Right lobe of liver (tissue), 6 donors: Measurements from ENCODE around the gene TMEM200B. TPM values are rescaled to one million over a fixed set of nuclear protein-coding genes. Genes with fewer than 3 reads are reported as not detected.

Experiments used
- ATAC-seq, 4 donors: fragments of 200-7000 bp; cut with Tn5 transposase; one replicate each; pipeline ENCODE4 v1.9.1; 2020; ENCODE audit warnings: mild to moderate bottlenecking in 4 of 4, moderate library complexity in 4 of 4
- DNase-seq, 3 donors: peaks; one replicate each; pipeline ENCODE4 v3.0.0-alpha.2; 2020
- H3K27ac ChIP-seq, 3 donors: fragments of 200-600 bp; one replicate each; pipeline ENCODE4 v1.8.0; 2022
- H3K27me3 ChIP-seq, 2 donors: fragments of 200-600 bp; one replicate each; pipeline ENCODE4 v1.8.0; 2022
- H3K36me3 ChIP-seq, 4 donors: fragments of 200-600 bp; sonication (generic) in 1 of 4; one replicate each; pipeline versions ENCODE4 v1.5.1 to v1.8.0; 2017 to 2022; ENCODE audit warnings: control low read depth in 1 of 4
- H3K4me1 ChIP-seq, 4 donors: fragments of 200-600 bp; sonication (generic) in 1 of 4; one replicate each; pipeline versions ENCODE4 v1.5.1 to v1.8.0; 2017 to 2022; ENCODE audit warnings: control low read depth in 1 of 4
- H3K4me3 ChIP-seq, 3 donors: fragments of 200-600 bp; one replicate each; pipeline ENCODE4 v1.8.0; 2022
- H3K9me3 ChIP-seq, 4 donors: fragments of 200-600 bp; sonication (generic) in 1 of 4; one replicate each; pipeline versions ENCODE4 v1.5.1 to v1.8.0; 2017 to 2022; ENCODE audit warnings: control low read depth in 1 of 4
- CTCF ChIP-seq, 4 donors: fragments of 200-600 bp in 3 of 4; fragments of 450-650 bp in 1 of 4; IDR thresholded peaks; one replicate each; pipeline versions ENCODE4 v1.5.1 to v1.8.0; 2016 to 2022; ENCODE audit warnings: antibody characterized with exemption in 4 of 4, mild to moderate bottlenecking in 2 of 4
- POLR2A ChIP-seq: fragments of 450-650 bp; IDR thresholded peaks from one replicate; pipeline ENCODE4 v1.6.1; 2017; ENCODE audit warnings: antibody characterized with exemption, mild to moderate bottlenecking
- WGBS: methylation state at CpG from one replicate; pipeline ENCODE4 v1.1.6; 2018; ENCODE audit warnings: low coverage, low lambda C conversion rate; ENCODE audit not compliant: insufficient coverage; ENCODE audit errors: missing lambda C conversion rate; 5-methylcytosine and 5-hydroxymethylcytosine counted together
- intact Hi-C, 2 donors: fragments of 100-400 bp; cut with DNase I; formaldehyde crosslinking; loops; one replicate each; pipeline versions ENCODE4 v1.11.2 to v1.14.1; 2022
- total RNA-seq, 6 experiments: library from RNA; depleted of rRNA in 2 of 6; stranded (reverse); fragments of >200 nt in 2 of 6; fragmentation: NEBNext Ultra II Directional in 3 of 6; extraction: Animal tissue kit (Norgen Biotek cat#: 25700) in 3 of 6; gene quantifications; one replicate each; pipeline versions ENCODE4 v1.1.0 to v1.2.4, GENCODE V29; 2016 to 2023
- donor health status: DM: no; HTN: yes; CAD: no.
- donor health status: DM: no; HTN: no; CAD: no.
- donor health status: DM: no; HTN: no; CAD: no.
- donor health status: DM: no; HTN: yes; CAD: no.
- donor health status: DM: no; HTN: yes; CAD: no.

TMEM200B gene
- total RNA-seq, 6 experiments from 2014 or later = 0.83 to 4.5 (median 1.4) TPM

GRCh38 chr1:29145739-29146437 is 22.2 kb upstream of the TMEM200B start:
- TF ChIP-seq CTCF (IDR thresholded peaks at IDR 0.05) (no peak), POLR2A (no peak)
- intact Hi-C loops = no loop called here
- DNase-seq (peak in 1 of 3 donors; percentile 71), ATAC-seq (peak; percentile 82 to 90 (median 84))
- Histone ChIP-seq H3K36me3 (peaks cover 0 to 45% (median 10%) of the 10 kb centered on the region in 4 donors), H3K4me1 (peaks cover 0 to 46% (median 15%) of the 10 kb centered on the region in 4 donors), H3K27me3 (no peaks in the 10 kb centered on the region), H3K9me3 (no peaks in the 10 kb centered on the region), H3K27ac (peak overlapping the region; percentile 27 to 75 (median 67)), H3K4me3 (no peak overlapping the region)
- 30% methylated on average over 8 of the region's 8 CpGs for WGBS

GRCh38 chr1:29144178-29144577 is 20.5 kb upstream of the TMEM200B start:
- H3K4me1 ChIP-seq = peaks cover 0 to 37% (median 15%) of the 10 kb centered on the region in 4 donors
- ATAC-seq (no peak), DNase-seq (no peak)
- no peak overlapping the region for H3K27ac ChIP-seq
- intact Hi-C loops = no loop called here
- 100% methylated on average over 1 of the region's 2 CpGs for WGBS
- TF ChIP-seq CTCF (IDR thresholded peaks at IDR 0.05) = no peak
- TF ChIP-seq POLR2A = no peak
- no peaks in the 10 kb centered on the region for H3K27me3 ChIP-seq
- H3K4me3 ChIP-seq = no peak overlapping the region
- peaks cover 0 to 27% (median 7%) of the 10 kb centered on the region in 4 donors for H3K36me3 ChIP-seq
- no peaks in the 10 kb centered on the region for H3K9me3 ChIP-seq

- Histone ChIP-seq H3K27ac (no peak overlapping the region), H3K4me1 (peaks cover 0 to 27% (median 8%) of the 10 kb centered on the region in 4 donors), H3K27me3 (no peaks in the 10 kb centered on the region), H3K4me3 (no peak overlapping the region), H3K36me3 (peaks cover 0 to 14% (median 2%) of the 10 kb centered on the region in 4 donors), H3K9me3 (no peaks in the 10 kb centered on the region)
- DNase-seq = no peak
- intact Hi-C loops = no loop called here
- no peak for ATAC-seq
- WGBS = 32% methylated on average over 2 of the region's 2 CpGs
- TF ChIP-seq POLR2A (no peak), CTCF (IDR thresholded peaks at IDR 0.05) (no peak)
Measured at GRCh38 chr1:29142714-29143113, 19.0 kb upstream of the TMEM200B start.

GRCh38 chr1:29136391-29136915 is 12.8 kb upstream of the TMEM200B start:
- peaks cover 0 to 9% (median 4%) of the 10 kb centered on the region in 4 donors for H3K4me1 ChIP-seq
- WGBS = 19% methylated on average over 14 of the region's 14 CpGs
- no peaks in the 10 kb centered on the region for H3K27me3 ChIP-seq
- intact Hi-C loops = no loop called here
- ATAC-seq = peak; percentile 93 to 97 (median 96)
- TF ChIP-seq CTCF (IDR thresholded peaks at IDR 0.05) (no peak), POLR2A (no peak)
- H3K9me3 ChIP-seq = no peaks in the 10 kb centered on the region
- no peaks in the 10 kb centered on the region for H3K36me3 ChIP-seq
- peak overlapping the region in 1 of 3 donors; percentile 29 for H3K27ac ChIP-seq
- H3K4me3 ChIP-seq = no peak overlapping the region
- peak; percentile 76 to 88 (median 86) for DNase-seq
